GM23338 (cell line): Measurements from ENCODE around the gene UBE2F. TPM values are rescaled to one million over a fixed set of nuclear protein-coding genes. Genes with fewer than 3 reads are reported as not detected.

ENCODE experiments used
- CREB1 ChIP-seq: fragments of 250-450 bp; sonication (Bioruptor Pico); IDR thresholded peaks from 2 replicates; pipeline ENCODE4 v1.5.0; 2020; ENCODE audit warnings: low read depth, mild to moderate bottlenecking, moderate library complexity
- EZH2 ChIP-seq: fragments of 200-600 bp; sonication (generic); IDR thresholded peaks from one replicate; pipeline ENCODE4 v1.8.0; 2017; ENCODE audit warnings: antibody characterized with exemption, mild to moderate bottlenecking, low read depth; ENCODE audit not compliant: unreplicated experiment
- JUNB ChIP-seq: IDR thresholded peaks from one replicate; pipeline ENCODE4 v1.6.1; 2016; ENCODE audit warnings: antibody characterized with exemption; ENCODE audit not compliant: unreplicated experiment
- NANOG ChIP-seq: IDR thresholded peaks from 2 replicates; pipeline ENCODE4 v1.6.1; 2016; ENCODE audit warnings: antibody characterized with exemption, borderline replicate concordance
- POLR2AphosphoS5 ChIP-seq: IDR thresholded peaks from 2 replicates; pipeline ENCODE4 v1.6.1; 2016; ENCODE audit warnings: antibody characterized with exemption, low read depth
- polyA plus RNA-seq: library from polyadenylated mRNA; unstranded; fragments of >200 nt; fragmentation: Nextera tagmentation; extraction: Ambion mirVana; gene quantifications from 2 replicates; pipeline ENCODE4 v1.2.1, GENCODE V29; 2016
- total RNA-seq: library from RNA; depleted of rRNA; stranded (reverse); fragments of >200 nt; shearing (Covaris generic); gene quantifications from 2 replicates; pipeline ENCODE4 v1.2.3, GENCODE V29; 2014
- TF ChIP-seq, protein P1 (sequence below): fragments of 250-450 bp; sonication (Bioruptor Pico); IDR thresholded peaks from 2 replicates; pipeline ENCODE4 v1.5.0; 2020; ENCODE audit warnings: mild to moderate bottlenecking, moderate library complexity
- TF ChIP-seq, protein P2 (sequence below): IDR thresholded peaks from 2 replicates; pipeline ENCODE4 v1.6.1; 2016; ENCODE audit warnings: antibody characterized with exemption
- TF ChIP-seq, protein P3 (sequence below), 2 experiments: fragments of 200-600 bp in 1 of 2; sonication (generic) in 1 of 2; conservative IDR thresholded peaks; 2 replicates each; pipeline versions ENCODE4 v1.5.1 to v1.6.1; 2016 to 2017; ENCODE audit warnings: antibody characterized with exemption in 2 of 2, low read depth in 2 of 2, mild to moderate bottlenecking in 2 of 2, moderate library complexity in 1 of 2

Gene UBE2F
- total and polyA plus RNA-seq, 2 experiments from 2014 or later, result 98.2 to 106 TPM

DNA sequence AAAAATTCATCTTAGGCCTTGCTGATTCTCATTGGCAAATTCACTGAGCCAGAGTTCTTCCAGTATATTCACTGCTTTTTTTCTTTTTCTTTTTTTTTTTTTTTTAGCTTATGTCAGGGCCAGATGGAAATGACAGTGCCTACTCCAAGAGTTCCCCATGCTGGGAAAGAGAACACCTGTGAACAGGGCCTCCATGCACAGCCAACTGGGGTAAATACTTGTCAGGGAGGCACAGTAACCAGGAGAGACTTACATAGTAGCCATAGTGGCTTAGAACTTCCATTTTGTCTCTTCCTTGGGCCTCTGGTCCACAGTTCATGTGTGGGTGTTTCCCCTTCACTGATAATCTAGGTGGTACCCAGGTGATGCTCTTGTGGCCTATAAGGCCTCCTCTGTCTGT, 78.8 kb downstream of the UBE2F start (continued):
- TF ChIP-seq, protein P1, sequence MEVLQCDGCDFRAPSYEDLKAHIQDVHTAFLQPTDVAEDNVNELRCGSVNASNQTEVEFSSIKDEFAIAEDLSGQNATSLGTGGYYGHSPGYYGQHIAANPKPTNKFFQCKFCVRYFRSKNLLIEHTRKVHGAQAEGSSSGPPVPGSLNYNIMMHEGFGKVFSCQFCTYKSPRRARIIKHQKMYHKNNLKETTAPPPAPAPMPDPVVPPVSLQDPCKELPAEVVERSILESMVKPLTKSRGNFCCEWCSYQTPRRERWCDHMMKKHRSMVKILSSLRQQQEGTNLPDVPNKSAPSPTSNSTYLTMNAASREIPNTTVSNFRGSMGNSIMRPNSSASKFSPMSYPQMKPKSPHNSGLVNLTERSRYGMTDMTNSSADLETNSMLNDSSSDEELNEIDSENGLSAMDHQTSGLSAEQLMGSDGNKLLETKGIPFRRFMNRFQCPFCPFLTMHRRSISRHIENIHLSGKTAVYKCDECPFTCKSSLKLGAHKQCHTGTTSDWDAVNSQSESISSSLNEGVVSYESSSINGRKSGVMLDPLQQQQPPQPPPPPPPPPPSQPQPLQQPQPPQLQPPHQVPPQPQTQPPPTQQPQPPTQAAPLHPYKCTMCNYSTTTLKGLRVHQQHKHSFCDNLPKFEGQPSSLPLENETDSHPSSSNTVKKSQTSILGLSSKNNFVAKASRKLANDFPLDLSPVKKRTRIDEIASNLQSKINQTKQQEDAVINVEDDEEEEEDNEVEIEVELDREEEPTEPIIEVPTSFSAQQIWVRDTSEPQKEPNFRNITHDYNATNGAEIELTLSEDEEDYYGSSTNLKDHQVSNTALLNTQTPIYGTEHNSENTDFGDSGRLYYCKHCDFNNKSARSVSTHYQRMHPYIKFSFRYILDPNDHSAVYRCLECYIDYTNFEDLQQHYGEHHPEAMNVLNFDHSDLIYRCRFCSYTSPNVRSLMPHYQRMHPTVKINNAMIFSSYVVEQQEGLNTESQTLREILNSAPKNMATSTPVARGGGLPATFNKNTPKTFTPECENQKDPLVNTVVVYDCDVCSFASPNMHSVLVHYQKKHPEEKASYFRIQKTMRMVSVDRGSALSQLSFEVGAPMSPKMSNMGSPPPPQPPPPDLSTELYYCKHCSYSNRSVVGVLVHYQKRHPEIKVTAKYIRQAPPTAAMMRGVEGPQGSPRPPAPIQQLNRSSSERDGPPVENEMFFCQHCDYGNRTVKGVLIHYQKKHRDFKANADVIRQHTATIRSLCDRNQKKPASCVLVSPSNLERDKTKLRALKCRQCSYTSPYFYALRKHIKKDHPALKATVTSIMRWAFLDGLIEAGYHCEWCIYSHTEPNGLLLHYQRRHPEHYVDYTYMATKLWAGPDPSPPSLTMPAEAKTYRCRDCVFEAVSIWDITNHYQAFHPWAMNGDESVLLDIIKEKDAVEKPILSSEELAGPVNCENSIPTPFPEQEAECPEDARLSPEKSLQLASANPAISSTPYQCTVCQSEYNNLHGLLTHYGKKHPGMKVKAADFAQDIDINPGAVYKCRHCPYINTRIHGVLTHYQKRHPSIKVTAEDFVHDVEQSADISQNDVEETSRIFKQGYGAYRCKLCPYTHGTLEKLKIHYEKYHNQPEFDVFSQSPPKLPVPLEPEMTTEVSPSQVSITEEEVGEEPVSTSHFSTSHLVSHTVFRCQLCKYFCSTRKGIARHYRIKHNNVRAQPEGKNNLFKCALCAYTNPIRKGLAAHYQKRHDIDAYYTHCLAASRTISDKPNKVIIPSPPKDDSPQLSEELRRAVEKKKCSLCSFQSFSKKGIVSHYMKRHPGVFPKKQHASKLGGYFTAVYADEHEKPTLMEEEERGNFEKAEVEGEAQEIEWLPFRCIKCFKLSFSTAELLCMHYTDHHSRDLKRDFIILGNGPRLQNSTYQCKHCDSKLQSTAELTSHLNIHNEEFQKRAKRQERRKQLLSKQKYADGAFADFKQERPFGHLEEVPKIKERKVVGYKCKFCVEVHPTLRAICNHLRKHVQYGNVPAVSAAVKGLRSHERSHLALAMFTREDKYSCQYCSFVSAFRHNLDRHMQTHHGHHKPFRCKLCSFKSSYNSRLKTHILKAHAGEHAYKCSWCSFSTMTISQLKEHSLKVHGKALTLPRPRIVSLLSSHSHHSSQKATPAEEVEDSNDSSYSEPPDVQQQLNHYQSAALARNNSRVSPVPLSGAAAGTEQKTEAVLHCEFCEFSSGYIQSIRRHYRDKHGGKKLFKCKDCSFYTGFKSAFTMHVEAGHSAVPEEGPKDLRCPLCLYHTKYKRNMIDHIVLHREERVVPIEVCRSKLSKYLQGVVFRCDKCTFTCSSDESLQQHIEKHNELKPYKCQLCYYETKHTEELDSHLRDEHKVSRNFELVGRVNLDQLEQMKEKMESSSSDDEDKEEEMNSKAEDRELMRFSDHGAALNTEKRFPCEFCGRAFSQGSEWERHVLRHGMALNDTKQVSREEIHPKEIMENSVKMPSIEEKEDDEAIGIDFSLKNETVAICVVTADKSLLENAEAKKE (CRISPR knock-in tag), result no peak
- TF ChIP-seq POLR2AphosphoS5, result no peak
- no peak for TF ChIP-seq EZH2
- TF ChIP-seq, protein P2, sequence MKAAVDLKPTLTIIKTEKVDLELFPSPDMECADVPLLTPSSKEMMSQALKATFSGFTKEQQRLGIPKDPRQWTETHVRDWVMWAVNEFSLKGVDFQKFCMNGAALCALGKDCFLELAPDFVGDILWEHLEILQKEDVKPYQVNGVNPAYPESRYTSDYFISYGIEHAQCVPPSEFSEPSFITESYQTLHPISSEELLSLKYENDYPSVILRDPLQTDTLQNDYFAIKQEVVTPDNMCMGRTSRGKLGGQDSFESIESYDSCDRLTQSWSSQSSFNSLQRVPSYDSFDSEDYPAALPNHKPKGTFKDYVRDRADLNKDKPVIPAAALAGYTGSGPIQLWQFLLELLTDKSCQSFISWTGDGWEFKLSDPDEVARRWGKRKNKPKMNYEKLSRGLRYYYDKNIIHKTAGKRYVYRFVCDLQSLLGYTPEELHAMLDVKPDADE, result no peak
- no peak for TF ChIP-seq JUNB
- no peak for TF ChIP-seq NANOG
- TF ChIP-seq CREB1 (CRISPR knock-in tag), result no peak
- TF ChIP-seq, protein P3, sequence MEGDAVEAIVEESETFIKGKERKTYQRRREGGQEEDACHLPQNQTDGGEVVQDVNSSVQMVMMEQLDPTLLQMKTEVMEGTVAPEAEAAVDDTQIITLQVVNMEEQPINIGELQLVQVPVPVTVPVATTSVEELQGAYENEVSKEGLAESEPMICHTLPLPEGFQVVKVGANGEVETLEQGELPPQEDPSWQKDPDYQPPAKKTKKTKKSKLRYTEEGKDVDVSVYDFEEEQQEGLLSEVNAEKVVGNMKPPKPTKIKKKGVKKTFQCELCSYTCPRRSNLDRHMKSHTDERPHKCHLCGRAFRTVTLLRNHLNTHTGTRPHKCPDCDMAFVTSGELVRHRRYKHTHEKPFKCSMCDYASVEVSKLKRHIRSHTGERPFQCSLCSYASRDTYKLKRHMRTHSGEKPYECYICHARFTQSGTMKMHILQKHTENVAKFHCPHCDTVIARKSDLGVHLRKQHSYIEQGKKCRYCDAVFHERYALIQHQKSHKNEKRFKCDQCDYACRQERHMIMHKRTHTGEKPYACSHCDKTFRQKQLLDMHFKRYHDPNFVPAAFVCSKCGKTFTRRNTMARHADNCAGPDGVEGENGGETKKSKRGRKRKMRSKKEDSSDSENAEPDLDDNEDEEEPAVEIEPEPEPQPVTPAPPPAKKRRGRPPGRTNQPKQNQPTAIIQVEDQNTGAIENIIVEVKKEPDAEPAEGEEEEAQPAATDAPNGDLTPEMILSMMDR (conservative IDR thresholded peaks at IDR 0.05; ENCODE audit: low read depth in 2 of 2), result no peak
